NCI-H524 (cell line): ENCODE results near the gene PKNOX1.
"Not testable (repeated sequence)": the region's sequence is repeated elsewhere in the genome, so short reads cannot be mapped to it uniquely, and the experiment has no call there.

Source experiments
- DNase-seq, 2 experiments: peaks; one replicate each; lab custom pipeline; 2025; lab: John Stamatoyannopoulos, UW

The PKNOX1 gene

GRCh38 chr21:42956824-42957630 is 17.3 kb upstream of the PKNOX1 start:
- no peak for DNase-seq

DNA sequence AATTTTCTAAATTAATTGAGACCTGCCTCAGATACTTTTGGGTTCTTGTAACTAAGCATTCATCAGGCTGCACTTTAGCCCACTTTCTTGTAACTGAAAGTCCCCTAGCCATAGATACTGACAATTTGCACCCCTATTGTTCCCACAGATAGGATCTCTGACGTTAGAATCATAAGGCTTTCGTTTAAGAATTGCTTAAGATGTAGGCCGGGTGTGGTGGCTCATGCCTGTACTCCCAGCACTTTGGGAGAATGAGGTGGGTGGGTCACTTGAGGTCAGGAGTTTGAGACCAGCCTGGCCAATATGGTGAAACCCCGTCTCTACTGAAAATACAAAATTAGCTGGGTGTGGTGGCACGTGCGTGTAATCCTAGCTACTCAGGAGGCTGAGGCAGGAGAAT is 16.2 kb upstream of the PKNOX1 start:
- DNase-seq: not testable (repeated sequence)

DNA sequence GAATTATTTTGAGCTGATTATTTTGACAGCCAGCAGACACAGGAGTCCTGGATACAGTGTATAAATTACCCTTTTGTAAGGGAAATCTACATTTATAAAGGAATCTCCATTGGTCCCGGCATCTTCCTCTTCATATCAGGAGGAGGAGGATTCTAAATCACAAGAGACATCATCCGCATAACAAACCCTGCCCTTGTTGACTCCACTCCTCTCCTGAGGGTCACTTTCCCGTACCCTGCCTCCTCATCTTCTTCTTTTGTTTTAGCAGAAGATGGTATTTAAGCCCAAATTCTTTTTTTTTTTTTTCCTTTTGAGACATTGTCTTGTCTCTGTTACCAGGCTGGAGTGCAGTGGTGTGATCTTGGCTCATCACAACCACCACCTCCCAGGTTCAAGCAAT is 14.6 kb upstream of the PKNOX1 start:
- no peak for DNase-seq

- DNase-seq: no peak
Observed at GRCh38 chr21:42962380-42963007, 11.9 kb upstream of the PKNOX1 start.

DNA sequence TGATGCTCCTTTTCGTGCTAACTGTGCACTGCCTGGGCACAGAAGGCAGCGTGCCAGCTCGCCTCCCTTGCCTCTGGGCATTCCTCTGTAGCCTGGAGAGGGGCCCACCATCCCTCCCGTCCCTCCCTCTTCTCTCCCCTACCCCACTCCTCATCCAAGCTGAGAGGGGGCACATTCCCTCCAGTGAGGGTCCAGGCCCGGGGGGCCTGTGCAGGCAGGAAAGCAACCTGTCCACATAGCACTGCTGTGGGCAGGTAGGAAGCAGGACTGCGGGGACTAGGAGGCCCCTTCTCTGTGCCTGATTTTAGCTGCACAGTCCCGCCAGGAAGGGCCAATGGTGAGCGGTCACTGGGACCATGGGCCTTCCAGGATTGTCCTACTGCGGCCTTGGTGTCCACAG is 10.3 kb upstream of the PKNOX1 start:
- DNase-seq: no peak

- no peak for DNase-seq
Observed at GRCh38 chr21:42964546-42965210, 9.7 kb upstream of the PKNOX1 start.

- DNase-seq: no peak
Observed at GRCh38 chr21:42965211-42965560, 9.2 kb upstream of the PKNOX1 start.

DNA sequence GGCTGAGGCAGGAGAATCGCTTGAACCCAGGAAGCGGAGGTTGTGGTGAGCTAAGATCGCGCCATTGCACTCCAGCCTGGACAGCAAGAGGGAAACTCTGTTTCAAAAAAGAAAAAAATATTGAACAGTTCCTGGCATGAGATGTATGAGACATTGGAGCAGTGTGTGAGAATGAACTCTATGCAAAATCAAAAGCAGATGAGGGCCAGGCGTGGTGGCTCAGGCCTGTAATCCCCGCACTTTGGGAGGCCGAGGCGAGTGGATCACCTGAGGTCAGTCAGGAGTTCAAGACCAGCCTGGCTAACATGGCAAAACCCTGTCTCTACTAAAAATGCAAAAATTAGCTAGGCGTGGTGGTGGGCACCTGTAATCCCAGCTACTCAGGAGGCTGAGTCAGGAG is 6.7 kb upstream of the PKNOX1 start:
- not testable (repeated sequence) for DNase-seq

DNA sequence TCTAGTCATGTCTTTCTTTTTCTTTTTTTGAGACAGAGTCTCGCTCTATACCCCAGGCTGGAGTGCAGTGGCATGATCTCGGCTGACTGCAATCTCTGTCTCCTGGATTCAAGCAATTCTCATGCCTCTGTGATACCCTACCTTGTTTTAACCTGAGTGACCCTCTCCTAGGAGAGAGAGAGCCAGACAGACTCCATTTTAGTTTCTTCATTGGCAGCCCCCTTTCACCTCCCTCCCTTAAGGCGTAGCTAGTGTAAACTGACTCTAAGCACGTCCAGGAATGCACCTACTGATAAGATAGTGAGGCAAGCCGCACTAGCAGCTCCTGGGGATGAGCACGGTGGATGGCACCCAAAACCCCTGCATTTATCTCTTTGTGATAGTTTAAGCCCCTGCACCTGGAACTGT is 5.2 kb upstream of the PKNOX1 start:
- no peak for DNase-seq

DNA sequence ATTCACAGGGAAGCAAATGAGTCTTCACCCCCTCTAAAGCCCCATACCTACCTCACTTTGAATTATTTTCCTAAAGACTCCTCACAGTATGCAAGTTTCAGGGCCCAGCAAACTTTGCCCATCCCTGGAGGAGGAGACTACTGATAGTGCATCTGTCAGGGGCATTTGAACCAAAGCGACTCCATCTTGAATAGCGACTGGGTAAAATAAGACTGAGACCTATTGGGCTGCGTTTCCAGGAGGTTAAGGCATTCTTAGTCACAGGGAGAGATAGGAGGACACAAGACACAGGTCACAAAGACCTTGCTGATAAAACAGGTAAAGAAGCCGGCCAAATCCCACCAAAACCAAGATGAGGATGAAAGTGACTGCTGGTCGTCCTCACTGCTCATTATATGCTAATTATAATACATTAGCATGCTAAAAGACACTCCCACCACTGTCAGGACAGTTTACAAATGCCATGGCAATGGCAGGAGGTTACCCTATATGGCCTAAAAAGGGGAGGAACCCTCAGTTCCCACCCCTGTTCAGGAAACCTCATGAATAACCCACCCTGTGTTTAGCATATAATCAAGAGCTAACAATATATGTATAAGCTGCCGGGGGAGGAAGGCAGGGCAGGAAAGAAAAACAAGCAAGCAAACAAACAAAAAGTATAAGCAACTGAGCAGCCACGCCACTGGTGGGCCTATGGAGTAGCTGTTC is 3.3 kb upstream of the PKNOX1 start:
- no peak for DNase-seq

DNA sequence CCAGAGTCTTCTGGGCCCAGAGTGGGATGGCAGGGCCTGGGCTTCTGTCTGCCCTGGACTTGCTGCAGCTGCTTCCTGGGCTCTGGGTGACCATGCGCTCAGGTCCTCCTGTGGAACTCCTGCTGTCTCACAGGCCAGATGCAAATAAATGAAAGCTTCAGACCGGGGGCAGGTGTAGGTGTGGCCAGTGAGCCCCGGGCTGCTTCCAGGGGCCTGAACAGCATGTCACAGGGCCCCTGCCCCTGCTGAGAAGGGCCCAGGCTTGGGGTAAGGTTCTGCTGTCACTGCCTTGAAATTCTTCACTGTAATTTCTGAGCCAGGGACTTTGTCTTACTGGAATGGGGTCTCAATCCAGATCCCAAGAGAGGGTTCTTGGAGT is 2.5 kb upstream of the PKNOX1 start:
- DNase-seq: no peak

- peak in 1 of 2 experiments; percentile 37 for DNase-seq
Observed at GRCh38 chr21:42973309-42973990, 912 bp upstream of the PKNOX1 start.

GRCh38 chr21:42974832-42975820 is 764 bp downstream of the PKNOX1 start:
- DNase-seq: peak; percentile 44 to 72

GRCh38 chr21:42975886-42976608 is 1.7 kb downstream of the PKNOX1 start:
- no peak for DNase-seq

GRCh38 chr21:42980312-42981213 is 6.2 kb downstream of the PKNOX1 start:
- no peak for DNase-seq

DNA sequence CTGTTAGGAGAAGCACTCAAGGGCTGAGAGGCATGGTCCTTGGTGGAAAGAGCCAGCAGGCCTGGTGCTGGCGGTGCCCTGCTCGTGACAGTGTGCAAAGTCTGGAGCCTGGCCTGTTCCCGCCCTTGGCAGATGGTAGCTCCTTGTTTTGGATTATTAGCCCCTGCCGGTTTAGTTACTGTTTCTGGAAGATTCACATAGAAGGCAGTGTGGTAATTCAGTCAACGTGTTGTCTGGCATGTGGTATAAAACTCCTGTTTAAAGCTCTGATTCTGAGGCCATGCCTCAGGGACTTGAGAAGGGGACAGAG is 6.8 kb downstream of the PKNOX1 start:
- peak; percentile 34 to 90 for DNase-seq

- DNase-seq: no peak
Observed at GRCh38 chr21:42981862-42982261, 7.5 kb downstream of the PKNOX1 start.

GRCh38 chr21:42983103-42983502 is 8.7 kb downstream of the PKNOX1 start:
- peak; percentile 44 to 80 for DNase-seq

DNA sequence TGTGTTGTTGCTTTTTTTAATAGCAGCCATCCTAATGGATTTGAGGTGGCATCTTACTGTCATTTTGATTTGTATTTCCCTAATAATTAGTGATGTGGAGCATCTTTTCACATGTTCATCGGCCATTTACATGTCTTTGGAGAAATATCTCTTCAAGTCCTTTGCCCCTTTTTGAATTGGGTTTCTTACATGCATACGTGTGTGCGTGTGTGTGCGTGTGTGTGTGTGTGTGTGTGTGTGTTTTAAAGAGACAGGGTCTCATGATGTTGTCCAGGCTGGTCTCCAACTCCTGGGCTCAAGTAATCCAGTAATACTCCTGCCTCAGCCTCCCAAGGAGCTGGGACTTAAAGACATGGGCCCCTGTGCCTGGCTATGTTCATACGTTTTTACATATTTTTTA is 9.5 kb downstream of the PKNOX1 start:
- no peak for DNase-seq
